Stimulated activated CD4-positive, alpha-beta T cell treated with anti-CD3 and anti-CD28 coated beads, Interleukin-15, amount 100 ng/mL, for 1 hour (primary cell): ENCODE data around the gene SEPSECS.

ENCODE experiments used
- DNase-seq, 2 donors: peaks; one replicate each; pipeline ENCODE4 v3.0.0-alpha.2; 2020; ENCODE audit warnings: low read depth in 1 of 2, low spot score in 1 of 2

SEPSECS gene

GRCh38 chr4:25157081-25157480 lies 3.2 kb downstream of the SEPSECS start:
- no peak for DNase-seq

DNA sequence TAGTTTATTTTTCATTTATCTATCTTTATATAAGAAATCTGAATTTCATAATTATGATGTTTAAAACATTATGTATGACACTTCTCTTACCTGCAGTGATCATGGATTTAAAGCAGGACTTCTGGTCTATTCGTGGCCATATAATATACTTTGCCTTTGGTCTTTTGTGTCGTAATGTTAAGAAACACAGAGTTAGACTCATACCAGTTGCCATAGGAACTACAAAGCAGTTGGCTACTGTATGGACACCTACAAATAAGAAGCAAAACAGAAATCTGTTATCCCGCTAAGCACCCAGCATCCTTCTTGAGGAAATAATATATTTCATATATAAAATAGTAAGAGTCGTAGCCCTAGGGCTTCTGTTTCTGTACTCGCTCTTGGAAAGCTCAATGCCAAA lies 4.3 kb downstream of the SEPSECS start:
- no peak for DNase-seq

GRCh38 chr4:25154594-25155265 lies 5.5 kb downstream of the SEPSECS start:
- no peak for DNase-seq

DNA sequence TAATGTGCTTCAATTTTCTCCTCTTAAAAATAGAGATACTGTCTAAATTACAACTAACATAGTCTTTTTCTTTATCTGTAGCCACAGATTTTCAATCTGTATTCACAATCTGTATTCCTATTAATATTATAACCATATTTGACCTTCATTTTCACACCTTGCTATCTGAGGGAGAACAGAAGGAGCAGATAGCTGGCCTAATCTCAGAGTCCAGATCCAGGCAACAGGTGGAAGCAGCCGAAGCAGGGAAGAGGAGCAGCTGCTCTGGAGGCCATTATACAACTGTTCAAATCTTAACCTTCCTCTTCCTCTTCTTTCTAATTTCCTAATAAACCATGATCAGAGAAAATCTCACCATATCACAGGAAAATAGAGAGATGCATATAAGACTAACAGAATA lies 14.2 kb downstream of the SEPSECS start:
- DNase-seq, result no peak

- no peak for DNase-seq
Observed at GRCh38 chr4:25144870-25145481, 15.3 kb downstream of the SEPSECS start.

DNA sequence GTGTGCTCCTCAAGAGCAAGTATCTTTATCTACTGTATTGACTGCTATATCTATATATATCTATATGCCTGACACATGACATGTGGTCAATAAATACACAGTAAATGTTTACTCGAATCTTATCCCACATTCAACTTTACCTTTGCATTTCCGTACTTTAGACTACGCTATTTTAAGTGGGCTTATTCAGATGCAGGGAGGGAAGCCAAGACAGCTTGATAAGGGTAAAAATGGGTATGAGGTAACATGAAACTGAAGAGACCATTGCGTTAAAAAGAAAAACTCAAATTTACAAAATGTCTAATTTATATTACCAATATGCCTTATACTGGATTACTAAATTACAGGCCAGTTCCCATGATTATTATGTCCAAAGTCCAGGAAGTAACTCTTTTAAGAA lies 17.8 kb downstream of the SEPSECS start:
- DNase-seq, result no peak

DNA sequence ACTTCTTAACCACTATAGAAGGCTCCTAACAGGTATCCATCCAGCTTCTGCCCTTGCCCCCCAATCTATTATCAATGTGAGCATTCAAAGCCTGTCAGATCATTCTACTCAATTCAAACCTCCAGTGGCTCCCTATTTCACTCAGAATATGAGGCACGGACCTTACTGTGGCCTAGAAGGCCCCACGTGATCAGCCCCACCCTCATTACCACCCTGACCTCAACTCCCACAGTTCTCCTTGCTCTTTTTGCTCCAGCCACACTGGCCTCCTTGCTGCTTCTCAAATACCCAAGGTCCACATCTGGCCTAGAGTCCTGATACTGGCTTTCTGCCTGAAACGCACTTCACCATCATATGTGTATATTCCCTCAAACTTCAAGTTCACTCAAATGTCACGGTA lies 18.7 kb downstream of the SEPSECS start:
- DNase-seq, result no peak

- DNase-seq, result no peak
Observed at GRCh38 chr4:25133132-25133531, 27.1 kb downstream of the SEPSECS start.

DNA sequence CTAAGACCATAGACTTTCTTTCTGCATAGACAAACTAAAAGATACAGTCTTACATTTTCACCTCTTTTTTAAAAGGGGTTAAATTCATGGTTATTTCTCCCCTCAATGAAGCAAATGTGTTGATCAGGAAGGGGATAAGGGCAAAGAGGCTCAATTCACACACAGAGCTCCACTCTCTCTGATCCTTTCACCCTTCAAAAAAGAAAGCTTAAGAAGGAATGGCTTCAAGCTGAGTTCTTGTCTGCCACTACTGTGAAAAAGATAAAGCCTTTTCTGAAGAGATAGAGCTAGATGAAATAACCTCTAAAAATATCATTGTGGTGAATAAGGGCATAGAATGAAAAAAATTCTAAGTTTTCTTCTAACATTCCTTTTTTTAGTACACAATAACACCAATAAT lies 28.3 kb downstream of the SEPSECS start:
- DNase-seq, result no peak

- no peak for DNase-seq
Observed at GRCh38 chr4:25131381-25131780, 28.9 kb downstream of the SEPSECS start.

- DNase-seq, result no peak
Observed at GRCh38 chr4:25129917-25130316, 30.3 kb downstream of the SEPSECS start.

DNA sequence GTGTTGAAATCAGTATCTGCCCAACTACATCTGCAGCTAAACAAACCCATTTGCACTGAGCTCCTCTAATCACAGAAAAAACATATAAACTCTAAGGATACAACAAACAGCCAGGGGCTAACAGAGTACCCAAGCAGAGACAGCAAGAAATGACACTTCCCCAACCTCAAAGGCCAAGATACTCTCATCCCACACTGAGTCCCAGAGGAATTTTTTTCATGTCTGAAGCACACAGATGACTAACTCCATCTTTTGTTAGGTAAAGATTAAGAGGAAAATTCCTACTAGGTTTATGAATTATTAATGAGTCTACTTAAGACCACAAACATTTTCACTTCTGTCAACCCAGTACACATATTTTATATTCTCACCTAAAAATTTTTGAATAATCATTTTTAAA lies 31.6 kb downstream of the SEPSECS start:
- no peak for DNase-seq

GRCh38 chr4:25123236-25123635 lies 37.0 kb downstream of the SEPSECS start:
- DNase-seq, result no peak

GRCh38 chr4:25120146-25120940 lies 39.9 kb downstream of the SEPSECS start:
- DNase-seq, result no peak

DNA sequence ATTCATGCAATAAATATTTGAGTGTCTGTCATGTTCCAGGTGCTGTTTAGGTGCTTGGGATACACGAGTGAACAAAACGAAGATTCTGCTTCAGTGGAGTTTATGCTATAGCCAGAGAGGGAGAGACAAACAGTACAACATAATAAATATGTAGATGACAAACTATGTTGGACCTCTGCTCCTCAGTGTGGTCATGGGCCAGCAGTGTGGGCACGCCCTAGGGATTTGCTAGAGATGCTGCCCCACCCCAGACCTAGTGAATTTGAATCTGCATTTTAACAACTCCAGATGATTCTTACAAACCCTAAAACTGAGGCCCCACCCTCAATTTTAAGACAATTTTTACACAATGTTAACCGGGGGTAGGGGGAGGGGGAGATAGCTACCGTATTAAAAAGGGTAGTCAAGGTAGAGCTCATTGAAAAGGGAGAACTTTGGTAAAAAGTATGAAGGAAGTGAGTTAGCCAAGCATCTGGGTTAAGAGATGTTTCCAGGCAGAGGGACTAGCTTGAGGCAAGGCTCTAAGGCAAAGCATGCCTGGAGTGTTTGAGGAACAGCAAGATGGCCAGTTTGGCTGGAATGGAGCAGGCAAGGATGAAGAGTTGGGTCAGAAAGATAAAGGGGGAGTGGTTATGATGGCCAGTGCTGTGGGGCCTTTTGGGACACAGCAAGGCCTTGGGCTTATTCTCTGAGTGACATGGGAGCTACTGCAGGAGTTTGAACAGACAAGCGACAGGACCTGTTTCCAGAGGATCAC lies 42.4 kb downstream of the SEPSECS start:
- no peak for DNase-seq

DNA sequence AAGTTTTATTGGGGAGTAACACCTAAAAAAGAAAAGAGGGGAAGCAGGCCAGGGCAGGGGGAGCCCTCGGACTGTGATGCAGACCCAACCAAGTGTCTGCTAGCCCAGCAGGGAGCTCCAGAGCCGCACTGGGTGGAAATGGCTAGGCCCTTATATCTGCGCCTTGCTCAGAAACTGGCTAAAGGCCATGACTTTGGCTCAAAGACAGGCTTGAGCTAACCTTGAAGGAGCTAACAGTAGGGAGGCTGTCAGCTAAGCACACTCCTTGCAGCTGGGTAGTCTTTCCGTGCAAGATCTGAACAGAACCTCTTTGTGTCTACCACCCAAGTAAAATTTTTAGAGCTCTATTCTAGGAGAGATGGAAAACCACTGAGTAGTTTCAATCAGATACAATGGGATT lies 43.0 kb downstream of the SEPSECS start:
- DNase-seq, result no peak

- DNase-seq, result no peak
Observed at GRCh38 chr4:25113915-25114904, 46.0 kb downstream of the SEPSECS start.

GRCh38 chr4:25112995-25113380 lies 47.3 kb downstream of the SEPSECS start:
- no peak for DNase-seq

DNA sequence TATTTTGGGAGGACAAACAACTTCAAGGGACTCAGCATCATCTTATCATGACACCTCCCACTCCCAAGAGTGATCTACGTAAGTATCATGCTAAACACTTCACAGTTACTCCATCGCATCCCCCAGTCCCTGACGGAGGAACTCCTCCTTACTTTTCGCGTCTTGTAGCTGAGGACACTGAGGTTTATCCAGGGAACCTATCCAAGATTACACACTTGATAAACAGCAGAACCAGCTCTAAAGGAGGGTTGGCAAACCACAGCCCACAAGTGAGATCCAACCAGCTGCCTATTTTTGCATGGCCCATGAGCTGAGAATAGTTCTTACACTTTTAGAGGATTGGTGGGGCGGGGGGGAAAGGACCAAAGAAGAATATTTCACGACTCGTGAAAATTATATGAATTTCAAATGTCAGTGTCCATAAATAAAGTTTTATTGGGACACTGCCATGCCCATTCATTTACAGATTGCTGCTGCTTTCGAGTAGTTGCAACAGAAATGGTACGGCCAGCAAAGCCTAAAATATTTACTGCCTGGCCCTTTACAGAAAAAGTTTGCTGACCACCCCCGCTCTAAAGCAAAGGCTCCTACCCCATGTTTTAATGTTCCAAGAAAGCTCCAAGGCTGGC lies 47.8 kb downstream of the SEPSECS start:
- DNase-seq, result no peak

- DNase-seq, result no peak
Observed at GRCh38 chr4:25111648-25112196, 48.5 kb downstream of the SEPSECS start.
